Right renal cortex interstitium (tissue), 3 donors: ENCODE measurements around the gene BEST3. TPM values are rescaled to one million over a fixed set of nuclear protein-coding genes. Genes with fewer than 3 reads are reported as not detected.
"Not testable (repeated sequence)": the region's sequence is repeated elsewhere in the genome, so short reads cannot be mapped to it uniquely, and the experiment has no call there.

Experiments used
- DNase-seq, 3 donors: peaks; one replicate each; pipeline ENCODE4 v3.0.0-alpha.2; 2013; ENCODE audit warnings: low read depth in 3 of 3, low spot score in 2 of 3
- polyA plus RNA-seq, 3 donors: library from polyadenylated mRNA; unstranded; fragments of 120-200 nt; gene quantifications; one replicate each; pipeline ENCODE4 v1.2.1, GENCODE V29; 2013; ENCODE audit not compliant: insufficient read length in 3 of 3

Gene BEST3
- polyA plus RNA-seq, 3 donors: 0.32 to 0.47 (median 0.46) TPM

DNA sequence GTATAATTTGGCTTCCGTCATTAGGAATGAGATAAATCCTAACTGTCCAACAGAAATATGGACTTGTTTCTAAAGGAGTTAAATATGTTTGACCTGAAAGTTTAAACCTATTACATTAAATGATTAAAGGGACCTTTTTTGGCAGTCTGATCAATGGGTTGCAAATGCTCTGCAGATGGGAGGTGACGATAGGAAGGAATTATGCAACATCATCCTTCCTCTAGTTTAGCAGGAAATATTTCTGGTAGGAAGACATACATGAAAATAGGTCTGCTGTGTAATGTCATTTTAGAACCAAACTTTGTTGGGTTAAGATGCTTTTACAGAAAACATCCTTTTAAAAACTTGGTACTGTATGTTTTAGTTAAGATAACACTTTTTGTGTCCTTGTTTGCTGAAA, 91.0 kb downstream of the BEST3 start:
- no peak for DNase-seq

DNA sequence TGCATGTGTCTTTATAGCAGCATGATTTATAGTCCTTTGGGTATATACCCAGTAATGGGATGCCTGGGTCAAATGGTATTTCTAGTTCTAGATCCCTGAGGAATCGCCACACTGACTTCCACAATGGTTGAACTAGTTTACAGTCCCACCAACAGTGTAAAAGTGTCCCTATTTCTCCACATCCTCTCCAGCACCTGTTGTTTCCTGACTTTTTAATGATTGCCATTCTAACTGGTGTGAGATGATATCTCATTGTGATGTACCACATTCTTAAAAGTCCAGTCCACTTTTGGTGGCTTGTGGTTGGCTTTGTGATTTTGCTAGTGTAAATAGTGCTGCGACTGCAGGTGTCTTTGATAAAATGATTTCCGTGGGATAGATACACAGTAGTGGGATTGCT, 94.8 kb downstream of the BEST3 start:
- not testable (repeated sequence) for DNase-seq

Other genes with a start within 250 kb of the BEST3 start
- 10 to 100 TPM; 42.5 to 45.5 (median 45.2) TPM for gene FRS2, start 228.9 kb downstream of the BEST3 start, polyA plus RNA-seq
- 100 to 1,000 TPM; 265 to 268 (median 267) TPM for gene CCT2, start 113.8 kb downstream of the BEST3 start, polyA plus RNA-seq
- under 1 TPM in 2 of 3 donors, not detected in 1; 0.04 to 0.10 TPM for gene LRRC10, start 88.4 kb downstream of the BEST3 start, polyA plus RNA-seq
- gene RAB3IP, start 39.6 kb upstream of the BEST3 start, polyA plus RNA-seq: 10 to 100 TPM; 79.5 to 87.0 (median 85.4) TPM
- gene MYRFL, start 125.9 kb upstream of the BEST3 start, polyA plus RNA-seq: 1 to 10 TPM; 1.1 to 1.9 (median 1.2) TPM